HL-60 (cell line): Measurements from ENCODE around the gene PRKAG2.

ENCODE experiments used
- DNase-seq, 2 experiments: peaks; one replicate each; pipeline ENCODE4 v3.0.0-alpha.2; 2010 to 2020; ENCODE audit warnings: low read depth in 1 of 2, low spot score in 1 of 2
- H3K27ac ChIP-seq: fragments of 250-450 bp; sonication (Bioruptor Pico); replicated peaks from 2 replicates; pipeline ENCODE4 v1.5.1; 2020; ENCODE audit warnings: mild to moderate bottlenecking, moderate library complexity
- H3K27me3 ChIP-seq: fragments of 250-450 bp; sonication (Bioruptor Pico); 2 replicates; pipeline ENCODE4 v1.5.1; 2021; ENCODE audit warnings: mild to moderate bottlenecking, moderate library complexity; ENCODE audit not compliant: insufficient read depth, poor library complexity, severe bottlenecking
- H3K4me3 ChIP-seq: replicated peaks from 2 replicates; pipeline ENCODE4 v1.5.1; 2011; ENCODE audit warnings: mild to moderate bottlenecking, control low read depth, low read length; ENCODE audit not compliant: insufficient read depth
- GABPA ChIP-seq: IDR thresholded peaks from 2 replicates; pipeline ENCODE4 v1.6.1; 2012; ENCODE audit warnings: low read depth
- POLR2AphosphoS5 ChIP-seq: IDR thresholded peaks from 2 replicates; pipeline ENCODE4 v1.6.1; 2012; ENCODE audit warnings: low read depth
- SPI1 ChIP-seq: IDR thresholded peaks from 2 replicates; pipeline ENCODE4 v1.6.1; 2012; ENCODE audit warnings: low read depth, mild to moderate bottlenecking, borderline replicate concordance
- TF ChIP-seq, protein P1 (sequence below): IDR thresholded peaks from one replicate; pipeline ENCODE4 v1.5.1; 2011; ENCODE audit warnings: low read length, control low read depth, inconsistent platforms; ENCODE audit not compliant: insufficient read depth
- TF ChIP-seq, protein P2 (sequence below): IDR thresholded peaks from 2 replicates; pipeline ENCODE4 v1.6.1; 2012; ENCODE audit warnings: low read depth; ENCODE audit not compliant: insufficient replicate concordance

PRKAG2 gene

GRCh38 chr7:151755131-151755801, 121.6 kb downstream of the PRKAG2 start:
- DNase-seq, result peak in 1 of 2 experiments; percentile 35
- H3K4me3 ChIP-seq, result no peak overlapping the region
- H3K27me3 ChIP-seq, result no peaks in the 10 kb centered on the region
- H3K27ac ChIP-seq, result peak overlapping the region; percentile 66
- TF ChIP-seq, protein P1, sequence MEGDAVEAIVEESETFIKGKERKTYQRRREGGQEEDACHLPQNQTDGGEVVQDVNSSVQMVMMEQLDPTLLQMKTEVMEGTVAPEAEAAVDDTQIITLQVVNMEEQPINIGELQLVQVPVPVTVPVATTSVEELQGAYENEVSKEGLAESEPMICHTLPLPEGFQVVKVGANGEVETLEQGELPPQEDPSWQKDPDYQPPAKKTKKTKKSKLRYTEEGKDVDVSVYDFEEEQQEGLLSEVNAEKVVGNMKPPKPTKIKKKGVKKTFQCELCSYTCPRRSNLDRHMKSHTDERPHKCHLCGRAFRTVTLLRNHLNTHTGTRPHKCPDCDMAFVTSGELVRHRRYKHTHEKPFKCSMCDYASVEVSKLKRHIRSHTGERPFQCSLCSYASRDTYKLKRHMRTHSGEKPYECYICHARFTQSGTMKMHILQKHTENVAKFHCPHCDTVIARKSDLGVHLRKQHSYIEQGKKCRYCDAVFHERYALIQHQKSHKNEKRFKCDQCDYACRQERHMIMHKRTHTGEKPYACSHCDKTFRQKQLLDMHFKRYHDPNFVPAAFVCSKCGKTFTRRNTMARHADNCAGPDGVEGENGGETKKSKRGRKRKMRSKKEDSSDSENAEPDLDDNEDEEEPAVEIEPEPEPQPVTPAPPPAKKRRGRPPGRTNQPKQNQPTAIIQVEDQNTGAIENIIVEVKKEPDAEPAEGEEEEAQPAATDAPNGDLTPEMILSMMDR, result no peak
- TF ChIP-seq SPI1, result peak; percentile 28; the same call in 1 of the 2 replicates
- TF ChIP-seq POLR2AphosphoS5, result no peak
- no peak for TF ChIP-seq GABPA
- TF ChIP-seq, protein P2, sequence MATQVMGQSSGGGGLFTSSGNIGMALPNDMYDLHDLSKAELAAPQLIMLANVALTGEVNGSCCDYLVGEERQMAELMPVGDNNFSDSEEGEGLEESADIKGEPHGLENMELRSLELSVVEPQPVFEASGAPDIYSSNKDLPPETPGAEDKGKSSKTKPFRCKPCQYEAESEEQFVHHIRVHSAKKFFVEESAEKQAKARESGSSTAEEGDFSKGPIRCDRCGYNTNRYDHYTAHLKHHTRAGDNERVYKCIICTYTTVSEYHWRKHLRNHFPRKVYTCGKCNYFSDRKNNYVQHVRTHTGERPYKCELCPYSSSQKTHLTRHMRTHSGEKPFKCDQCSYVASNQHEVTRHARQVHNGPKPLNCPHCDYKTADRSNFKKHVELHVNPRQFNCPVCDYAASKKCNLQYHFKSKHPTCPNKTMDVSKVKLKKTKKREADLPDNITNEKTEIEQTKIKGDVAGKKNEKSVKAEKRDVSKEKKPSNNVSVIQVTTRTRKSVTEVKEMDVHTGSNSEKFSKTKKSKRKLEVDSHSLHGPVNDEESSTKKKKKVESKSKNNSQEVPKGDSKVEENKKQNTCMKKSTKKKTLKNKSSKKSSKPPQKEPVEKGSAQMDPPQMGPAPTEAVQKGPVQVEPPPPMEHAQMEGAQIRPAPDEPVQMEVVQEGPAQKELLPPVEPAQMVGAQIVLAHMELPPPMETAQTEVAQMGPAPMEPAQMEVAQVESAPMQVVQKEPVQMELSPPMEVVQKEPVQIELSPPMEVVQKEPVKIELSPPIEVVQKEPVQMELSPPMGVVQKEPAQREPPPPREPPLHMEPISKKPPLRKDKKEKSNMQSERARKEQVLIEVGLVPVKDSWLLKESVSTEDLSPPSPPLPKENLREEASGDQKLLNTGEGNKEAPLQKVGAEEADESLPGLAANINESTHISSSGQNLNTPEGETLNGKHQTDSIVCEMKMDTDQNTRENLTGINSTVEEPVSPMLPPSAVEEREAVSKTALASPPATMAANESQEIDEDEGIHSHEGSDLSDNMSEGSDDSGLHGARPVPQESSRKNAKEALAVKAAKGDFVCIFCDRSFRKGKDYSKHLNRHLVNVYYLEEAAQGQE, result no peak

- no peak for DNase-seq
- no peak for TF ChIP-seq POLR2AphosphoS5
- TF ChIP-seq, protein P1, result no peak
- no peak for TF ChIP-seq GABPA
- TF ChIP-seq, protein P2, result no peak
- TF ChIP-seq SPI1, result no peak
- no peaks in the 10 kb centered on the region for H3K27me3 ChIP-seq
- H3K27ac ChIP-seq, result no peak overlapping the region
- H3K4me3 ChIP-seq, result no peak overlapping the region
These were observed 122.2 kb downstream of the PRKAG2 start for GRCh38 chr7:151754688-151755130.

GRCh38 chr7:151754142-151754590, 122.7 kb downstream of the PRKAG2 start:
- Histone ChIP-seq H3K4me3 (no peak overlapping the region), H3K27ac (no peak overlapping the region), H3K27me3 (no peaks in the 10 kb centered on the region)
- TF ChIP-seq, protein P2, result no peak
- TF ChIP-seq, protein P1, result peak; percentile 79
- peak; percentile 45 to 47 for DNase-seq
